Suppressor macrophage treated with lipopolysaccharide for 4 hours (primary cell): ENCODE data around the gene EEF2K.
A peak's percentile ranks its signal among the peaks of the same experiment; 100 is the strongest.
"Not testable (repeated sequence)": the region's sequence is repeated elsewhere in the genome, so short reads cannot be mapped to it uniquely, and the experiment has no call there.

Source experiments
- DNase-seq: peaks from one replicate; pipeline ENCODE4 v3.0.0-alpha.2; 2020

The EEF2K gene

DNA sequence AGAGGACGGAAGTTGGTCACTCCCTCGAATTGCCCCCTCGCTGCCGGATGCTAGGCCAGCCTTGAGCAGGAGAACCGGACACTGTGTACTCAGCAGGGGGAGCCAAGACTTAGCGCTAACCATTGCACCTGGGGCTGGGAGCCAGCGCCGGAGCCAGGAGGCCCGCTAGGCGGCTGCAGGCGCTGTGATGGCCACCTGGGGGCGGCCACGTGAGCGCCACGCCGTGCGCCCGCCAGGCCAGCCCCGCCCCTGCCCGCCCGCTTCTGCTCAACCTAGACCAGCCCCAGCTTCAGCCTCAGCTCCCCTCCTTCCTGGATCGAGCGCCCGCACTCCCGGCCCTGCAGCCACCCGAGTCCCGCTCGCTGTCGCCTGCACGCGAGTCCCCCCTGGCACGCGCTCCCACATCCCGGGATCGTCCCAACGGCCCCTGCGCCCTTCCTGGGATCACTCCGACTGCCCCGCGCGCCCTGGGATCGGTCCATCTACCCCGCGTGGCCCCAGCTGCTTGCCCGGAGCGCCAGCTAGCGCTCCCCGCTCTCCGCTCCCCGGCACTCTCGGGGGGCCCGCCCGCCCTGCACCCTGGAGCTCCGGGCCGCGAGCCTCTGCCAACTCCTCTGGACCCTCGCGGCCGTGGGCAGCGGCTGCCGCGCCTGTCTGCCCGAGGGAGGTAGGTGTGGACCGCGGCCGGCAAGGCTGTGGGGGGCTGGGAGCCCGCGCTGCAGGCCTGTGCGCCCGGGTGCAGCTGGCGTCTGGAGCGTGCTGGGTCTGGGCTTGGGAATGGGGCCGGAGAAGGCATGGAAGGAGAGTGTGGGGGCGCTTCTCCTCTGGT, at the start of gene EEF2K:
TSS of gene EEF2K (plus strand) at position 266 of the 829 bp plus-strand sequence. CDS start 19,452 bp downstream, outside the sequence.
- DNase-seq = peak; percentile 90

DNA sequence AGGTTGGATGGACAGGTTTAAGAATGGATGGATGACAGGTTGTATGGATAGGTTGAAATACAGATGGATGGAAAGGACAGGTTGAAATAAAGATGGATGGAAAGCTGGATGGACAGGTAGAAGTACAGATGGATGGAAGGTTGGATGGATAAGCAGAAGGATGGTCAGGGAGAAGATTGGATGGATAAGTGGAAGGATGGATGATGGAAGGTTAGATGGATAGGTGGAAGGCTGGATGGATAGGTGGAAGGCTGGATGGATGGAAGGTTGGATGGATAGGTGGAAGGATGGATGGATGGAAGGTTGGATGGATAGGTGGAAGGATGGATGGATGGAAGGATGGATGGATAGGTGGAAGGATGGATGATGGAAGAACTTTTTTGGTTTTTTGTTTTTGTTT, 44.7 kb upstream of the EEF2K start:
- DNase-seq = no peak

DNA sequence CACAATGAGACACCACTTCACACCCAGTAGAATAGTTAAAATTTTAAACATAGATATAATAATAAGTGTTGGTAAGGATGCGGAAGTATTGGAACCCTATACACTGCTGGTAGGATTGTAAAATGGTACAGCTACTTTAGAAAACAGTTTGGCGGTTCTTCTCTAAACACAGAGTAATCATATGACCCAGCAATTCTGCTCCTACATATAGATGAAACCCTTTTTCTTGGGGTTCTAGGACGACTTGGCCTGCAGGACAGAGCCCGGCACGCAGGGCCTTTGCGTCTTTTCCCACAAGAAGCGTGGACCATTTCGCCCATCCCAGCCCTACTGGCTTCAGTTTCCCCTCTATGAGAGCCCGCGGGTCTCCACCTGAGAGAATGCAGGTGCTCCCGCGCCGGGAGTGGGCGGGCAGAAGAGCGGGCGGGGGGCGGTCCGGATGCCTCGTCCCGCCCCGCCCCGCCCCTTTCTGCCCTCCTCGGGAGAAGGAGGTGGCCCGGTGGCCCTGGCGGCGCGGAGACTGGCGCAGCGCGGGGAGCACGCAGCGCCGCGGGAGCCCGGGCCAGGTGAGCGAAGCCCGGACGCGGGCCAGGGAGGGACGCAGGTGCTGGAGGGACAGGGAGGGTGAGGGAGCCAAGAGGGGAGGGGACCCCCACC, 44.0 kb upstream of the EEF2K start, which contains the start of gene SDR42E2:
TSS of gene SDR42E2 (plus strand) at position 508 of the 657 bp plus-strand sequence. CDS start 3,077 bp downstream, outside the sequence.
- no peak for DNase-seq

DNA sequence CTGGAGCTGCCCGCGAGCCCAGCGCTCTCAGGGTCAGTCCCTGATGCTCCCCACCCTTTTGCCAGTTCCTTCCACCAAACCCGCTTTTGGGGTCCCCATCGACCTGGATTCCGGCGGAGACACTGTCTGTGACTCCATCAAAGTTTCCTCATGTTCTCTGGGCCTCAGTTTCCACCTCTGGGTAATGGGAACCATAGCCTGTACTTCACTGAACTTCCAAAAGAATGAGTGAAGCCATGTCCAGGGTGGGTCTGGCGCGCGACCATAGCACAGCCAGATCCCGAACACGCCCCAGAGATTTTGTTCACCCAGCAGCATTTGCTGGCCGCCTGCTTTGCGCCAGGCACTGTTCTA, 43.4 kb upstream of the EEF2K start:
- DNase-seq = no peak

DNA sequence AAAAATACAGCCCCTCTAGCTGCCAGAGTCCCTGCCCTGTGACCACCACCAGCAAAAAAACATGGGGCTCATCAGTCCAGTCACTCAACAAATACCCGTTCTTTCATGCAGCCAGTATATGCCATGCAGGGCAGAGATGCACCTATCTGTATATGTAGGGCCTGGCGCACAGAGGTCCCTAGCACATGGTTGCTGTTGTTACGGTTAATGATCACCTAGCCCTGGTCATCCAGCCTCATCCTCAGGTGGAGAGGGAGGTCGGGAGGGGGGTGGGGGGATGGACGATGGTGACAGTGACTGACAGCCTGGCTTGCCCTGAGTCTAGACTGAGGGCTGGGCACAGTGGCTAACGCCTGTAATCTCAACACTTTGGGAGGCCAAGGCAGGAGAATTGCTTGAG, 42.3 kb upstream of the EEF2K start:
- no peak for DNase-seq

DNA sequence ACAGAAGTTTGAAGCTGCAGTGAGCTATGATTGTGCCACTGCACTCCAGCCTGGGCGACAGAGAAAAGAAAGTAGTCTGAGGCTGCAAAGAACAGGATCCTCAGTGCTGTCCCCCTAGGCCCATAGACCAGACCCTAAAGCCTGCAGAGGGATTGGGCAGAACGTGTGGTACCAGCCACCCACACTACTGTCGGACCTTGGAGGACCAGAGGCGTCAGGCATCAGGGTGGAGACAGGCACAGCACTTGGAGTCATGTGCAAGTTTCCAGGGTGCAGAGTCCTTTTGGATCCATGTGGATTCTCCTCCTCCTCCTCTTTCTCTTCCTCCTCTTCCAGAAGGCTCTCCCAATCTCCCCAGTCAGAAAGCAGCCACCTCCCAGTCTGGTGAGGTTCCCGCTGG, 41.6 kb upstream of the EEF2K start:
- no peak for DNase-seq

DNA sequence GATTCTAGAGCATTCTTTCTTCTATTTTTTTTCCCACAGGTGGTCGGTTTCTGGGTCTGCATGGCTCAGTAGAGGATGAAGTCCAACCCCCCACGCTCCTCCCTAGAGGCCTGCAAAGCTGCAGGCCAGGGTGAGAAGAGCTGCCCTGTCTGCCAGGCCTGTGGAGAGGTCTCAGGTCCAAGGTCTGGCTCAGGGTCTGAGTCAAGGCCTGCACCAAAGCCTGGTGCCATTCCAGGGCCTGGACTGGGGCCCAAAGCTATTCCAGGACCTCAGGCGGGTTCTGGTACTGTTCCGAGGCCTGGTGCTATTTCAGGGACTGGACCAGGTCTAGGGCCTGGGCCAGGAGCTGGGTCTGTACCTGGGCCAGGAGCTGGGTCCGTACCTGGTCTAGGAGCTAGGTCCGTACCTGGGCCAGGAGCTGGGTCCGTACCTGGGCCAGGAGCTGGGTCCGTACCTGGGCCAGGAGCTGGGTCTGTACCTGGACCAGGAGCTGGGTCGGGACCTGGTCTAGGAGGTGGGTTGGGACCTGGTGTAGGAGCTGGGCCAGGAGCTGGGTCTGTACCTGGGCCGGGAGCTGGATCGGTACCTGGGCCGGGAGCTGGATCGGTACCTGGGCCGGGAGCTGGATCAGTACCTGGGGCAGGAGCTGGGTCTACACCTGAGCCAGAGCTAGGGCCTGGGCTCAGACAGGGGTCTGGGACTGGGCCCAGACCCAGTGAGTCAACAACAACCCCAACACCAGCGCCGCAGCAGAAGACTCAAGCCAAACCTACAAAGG, 40.4 kb upstream of the EEF2K start:
- no peak for DNase-seq

DNA sequence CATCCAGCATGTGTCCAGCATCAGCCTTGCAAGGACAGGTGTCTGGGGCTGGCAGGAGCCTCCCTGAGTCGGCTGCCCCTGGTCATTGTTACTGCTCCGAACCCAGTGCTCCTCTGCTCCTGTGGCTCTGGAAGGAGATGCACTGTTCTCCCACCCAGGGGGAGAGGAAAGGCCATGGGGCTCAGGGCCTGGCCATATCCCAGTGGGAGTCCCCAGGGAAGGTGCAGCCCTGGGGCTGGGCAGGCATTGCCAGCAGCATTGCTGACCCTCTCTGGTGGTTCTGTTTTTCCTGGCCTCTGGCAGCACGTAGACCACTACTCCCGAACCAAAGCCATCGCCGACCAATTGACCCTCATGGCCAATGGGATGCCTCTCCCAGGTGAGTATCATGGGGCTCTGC, 34.1 kb upstream of the EEF2K start:
- DNase-seq = no peak

DNA sequence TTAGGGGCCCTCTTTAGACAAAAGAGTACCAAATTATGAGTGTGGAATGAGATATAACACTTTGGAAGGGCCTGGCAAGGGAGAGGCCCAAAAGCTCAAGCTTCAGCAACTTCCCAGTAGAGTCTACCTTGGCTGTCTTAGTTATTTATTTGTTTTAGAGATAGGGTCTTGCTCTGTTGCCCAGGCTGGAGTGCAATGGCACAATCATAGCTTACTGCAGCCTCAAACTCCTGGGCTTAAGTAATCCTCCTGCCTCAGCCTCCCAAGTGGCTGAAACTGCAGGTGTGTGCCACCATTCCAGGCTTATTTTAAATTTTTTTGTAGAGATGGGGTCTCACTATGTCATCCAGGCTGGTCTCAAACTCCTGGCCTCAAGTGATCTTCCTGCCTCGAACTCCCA, 33.4 kb upstream of the EEF2K start:
- DNase-seq = not testable (repeated sequence)

DNA sequence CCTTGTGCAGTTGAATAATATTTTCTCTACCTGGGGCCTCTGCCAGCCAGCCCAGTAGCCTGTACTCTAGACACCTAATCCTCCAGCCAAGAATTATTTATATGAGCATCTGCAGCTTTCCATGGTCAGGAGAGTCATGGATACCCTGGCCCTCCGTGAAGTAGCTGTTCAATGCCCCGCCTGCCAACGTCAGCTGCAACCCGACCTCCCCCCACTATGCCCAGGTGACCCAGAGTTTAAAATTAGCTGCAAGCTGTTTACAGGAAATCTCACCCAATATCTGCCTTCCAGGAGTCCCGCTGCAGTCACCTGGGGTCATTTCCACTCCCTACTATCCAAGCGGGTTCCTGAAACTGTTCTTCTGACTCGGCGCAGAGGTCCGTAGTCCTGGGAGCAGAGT, 31.4 kb upstream of the EEF2K start:
- DNase-seq = no peak

DNA sequence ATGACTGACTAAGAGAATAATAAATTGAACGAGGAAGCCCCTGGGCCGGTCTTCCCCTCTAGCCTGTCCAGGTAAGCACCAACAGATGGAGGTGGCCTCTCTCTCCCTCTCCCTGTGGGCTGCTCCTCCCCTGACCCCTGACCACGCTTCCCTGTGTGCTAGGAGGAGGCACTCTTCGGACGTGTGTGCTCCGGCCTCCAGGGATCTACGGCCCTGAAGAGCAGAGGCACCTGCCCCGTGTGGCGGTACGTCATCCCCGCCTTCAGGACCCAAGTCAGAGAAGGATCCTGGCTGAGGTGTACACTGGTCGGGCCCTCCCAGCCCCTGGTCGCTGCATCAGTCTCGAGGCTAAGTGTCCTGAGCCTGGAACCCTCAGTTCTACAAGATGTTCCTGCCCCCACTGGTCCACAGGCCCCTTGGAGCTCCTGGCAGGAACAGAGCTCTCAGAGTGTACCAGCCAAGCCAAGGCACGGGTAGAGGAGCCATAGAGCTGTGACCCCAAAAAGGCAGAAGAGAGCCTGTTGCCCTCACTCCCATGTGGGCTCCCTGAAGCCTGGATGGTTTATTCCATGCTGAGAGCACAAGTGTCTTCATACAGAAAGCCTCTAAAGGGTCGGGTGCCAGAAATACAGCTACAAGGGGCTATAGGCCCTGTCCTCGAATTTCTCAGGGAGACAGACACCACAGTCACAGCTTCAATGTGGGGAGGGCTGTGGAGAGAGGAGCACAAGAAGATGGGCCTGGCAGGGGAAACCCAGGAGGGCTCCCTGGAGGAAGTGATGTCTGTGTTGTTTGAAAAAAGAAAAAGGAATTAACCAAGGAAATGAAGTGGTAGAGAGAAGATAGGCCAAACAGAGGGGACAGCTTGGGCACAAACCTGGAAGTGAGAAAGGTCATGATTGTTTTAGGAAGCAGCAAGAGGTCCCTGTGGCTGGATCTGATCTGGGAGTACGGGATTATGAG, 27.8 kb upstream of the EEF2K start:
- no peak for DNase-seq

DNA sequence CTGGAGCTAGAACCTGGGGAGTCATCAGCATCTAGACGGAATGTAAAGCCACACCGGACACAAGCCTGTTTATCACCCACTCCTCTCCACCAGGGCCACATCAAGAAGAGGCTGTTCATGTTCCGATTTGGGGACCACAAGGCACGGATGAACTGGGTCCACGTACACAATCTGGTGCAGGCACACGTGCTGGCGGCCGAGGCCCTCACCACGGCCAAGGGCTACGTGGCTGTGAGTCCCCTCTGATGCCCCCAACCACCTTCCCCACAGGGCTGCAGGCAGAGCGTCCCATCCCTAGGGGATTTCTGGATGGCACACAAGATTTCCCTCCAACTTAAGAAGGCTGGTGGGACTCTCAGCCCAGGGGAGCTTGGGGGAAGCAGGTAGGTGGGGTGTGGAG, 24.7 kb upstream of the EEF2K start:
- DNase-seq = no peak

DNA sequence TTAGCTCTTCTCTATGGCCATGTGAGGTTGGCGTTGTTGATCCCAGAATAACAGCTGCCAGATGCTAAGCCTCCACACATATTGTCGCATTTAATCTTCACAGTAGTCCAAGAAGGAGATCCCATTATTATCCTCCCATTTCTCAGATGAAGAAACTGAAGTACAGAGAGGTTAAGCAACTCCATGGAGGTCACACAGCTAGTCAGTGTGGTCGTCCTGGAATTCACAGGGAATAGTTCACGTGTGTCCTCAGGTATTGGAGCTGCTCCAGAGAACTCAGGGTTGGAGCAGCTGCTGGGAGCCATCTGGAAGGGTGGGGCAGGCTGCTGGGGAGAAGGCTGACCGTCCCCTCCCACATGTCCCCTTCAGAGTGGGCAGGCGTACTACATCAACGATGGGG, 24.2 kb upstream of the EEF2K start:
- no peak for DNase-seq

DNA sequence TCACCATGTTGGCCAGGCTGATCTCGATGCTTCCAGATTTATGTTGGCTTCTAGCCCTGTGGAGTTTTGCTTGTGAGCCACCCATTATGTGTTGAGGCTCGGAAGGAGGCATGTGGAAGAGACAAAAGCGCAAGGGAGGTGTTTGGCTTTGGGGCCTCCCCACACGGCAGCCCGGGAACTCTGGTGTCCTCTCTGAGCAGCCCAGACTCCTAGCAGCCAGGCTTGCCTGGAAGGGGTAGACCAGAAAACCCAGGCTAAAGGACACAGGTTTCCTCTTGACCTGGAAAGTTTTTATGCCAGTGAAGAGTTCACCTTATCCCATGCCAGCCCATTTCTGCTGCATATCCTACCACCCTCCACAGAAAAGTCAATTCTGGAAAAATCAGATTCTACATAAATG, 22.7 kb upstream of the EEF2K start:
- DNase-seq = no peak

DNA sequence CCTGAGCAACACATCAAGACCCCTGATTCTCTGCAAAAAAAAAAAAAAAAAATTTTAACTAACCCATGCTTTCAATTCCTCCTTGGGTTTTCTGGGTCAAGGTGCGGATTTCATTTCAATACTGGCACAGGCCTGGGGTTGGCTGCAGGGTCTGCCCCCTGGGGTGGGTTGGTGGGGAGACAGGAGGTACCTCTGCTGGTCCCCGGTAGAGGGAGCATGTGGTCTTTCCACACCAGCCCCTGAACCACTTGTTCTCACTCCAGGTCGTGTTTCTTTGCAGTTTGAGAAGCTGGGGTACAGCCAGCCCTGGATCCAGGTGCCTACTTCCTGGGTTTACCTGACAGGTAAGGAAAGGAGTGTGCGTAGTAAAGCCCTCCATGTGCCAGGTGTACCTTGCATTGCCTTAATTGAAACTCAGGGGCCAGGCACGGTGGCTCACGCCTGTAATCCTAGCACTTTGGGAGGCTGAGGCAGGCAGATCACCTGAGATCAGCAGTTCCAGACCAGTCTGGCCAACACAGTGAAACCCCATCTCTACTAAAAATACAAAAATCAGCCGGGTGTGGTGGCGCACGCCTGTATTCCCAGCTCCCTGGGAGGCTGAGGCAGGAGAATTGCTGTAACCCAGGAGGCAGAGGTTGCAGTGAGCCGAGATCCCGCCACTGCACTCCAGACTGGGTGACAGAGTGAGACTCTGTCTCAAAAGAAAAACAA, 22.0 kb upstream of the EEF2K start:
- no peak for DNase-seq

DNA sequence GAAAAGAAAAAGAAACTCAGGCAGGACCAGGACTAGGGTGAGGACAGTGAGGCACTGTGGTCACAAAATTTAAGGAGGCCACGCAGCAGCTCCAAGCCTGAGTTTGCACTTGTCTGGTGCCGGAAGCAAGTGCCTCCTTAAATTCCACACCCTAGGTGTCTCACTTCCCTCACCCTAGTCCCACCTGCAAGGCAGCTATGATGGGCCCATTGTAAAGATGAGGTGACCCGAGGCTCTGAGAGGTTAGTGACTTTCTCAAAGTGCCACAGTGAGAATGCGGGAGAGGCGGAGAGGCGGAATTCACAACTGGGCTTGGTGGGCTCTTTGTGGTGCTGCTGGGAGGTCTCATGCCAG, 21.5 kb upstream of the EEF2K start:
- DNase-seq = no peak

DNA sequence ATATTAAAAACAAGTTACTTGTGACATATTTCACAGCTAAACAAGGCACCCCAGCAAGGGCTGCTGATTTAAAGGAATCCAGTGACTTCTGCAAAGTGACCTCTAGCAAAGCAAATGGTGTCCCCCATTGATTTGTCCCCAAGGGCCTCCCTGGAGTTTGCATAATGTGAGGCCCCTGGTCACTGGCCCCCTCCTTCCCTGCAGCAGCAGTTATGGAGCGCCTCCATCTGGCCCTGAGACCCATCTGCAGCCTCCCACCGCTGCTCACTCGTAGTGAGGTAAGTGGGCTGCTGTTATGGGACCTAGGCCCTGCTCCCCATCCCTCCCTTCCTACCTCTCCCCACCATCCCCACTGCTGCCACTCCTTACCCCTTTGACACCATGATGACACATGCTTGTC, 19.6 kb upstream of the EEF2K start:
- DNase-seq = no peak

DNA sequence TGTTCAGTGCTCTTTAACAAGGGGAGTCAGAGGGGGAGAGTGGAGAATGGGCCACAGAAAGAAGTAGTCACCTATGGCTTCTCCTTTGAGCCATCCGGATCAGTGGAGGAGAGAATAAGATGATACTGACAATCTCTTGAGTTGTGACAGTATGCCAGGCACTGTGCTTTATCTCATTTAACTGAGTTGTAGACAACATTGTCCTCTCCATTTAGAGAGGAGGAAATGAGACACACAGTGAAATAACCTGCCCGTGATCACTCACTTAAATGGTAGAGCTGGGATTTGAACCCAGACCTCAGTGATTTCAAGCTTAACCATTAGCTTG, 17.8 kb upstream of the EEF2K start:
- no peak for DNase-seq

DNA sequence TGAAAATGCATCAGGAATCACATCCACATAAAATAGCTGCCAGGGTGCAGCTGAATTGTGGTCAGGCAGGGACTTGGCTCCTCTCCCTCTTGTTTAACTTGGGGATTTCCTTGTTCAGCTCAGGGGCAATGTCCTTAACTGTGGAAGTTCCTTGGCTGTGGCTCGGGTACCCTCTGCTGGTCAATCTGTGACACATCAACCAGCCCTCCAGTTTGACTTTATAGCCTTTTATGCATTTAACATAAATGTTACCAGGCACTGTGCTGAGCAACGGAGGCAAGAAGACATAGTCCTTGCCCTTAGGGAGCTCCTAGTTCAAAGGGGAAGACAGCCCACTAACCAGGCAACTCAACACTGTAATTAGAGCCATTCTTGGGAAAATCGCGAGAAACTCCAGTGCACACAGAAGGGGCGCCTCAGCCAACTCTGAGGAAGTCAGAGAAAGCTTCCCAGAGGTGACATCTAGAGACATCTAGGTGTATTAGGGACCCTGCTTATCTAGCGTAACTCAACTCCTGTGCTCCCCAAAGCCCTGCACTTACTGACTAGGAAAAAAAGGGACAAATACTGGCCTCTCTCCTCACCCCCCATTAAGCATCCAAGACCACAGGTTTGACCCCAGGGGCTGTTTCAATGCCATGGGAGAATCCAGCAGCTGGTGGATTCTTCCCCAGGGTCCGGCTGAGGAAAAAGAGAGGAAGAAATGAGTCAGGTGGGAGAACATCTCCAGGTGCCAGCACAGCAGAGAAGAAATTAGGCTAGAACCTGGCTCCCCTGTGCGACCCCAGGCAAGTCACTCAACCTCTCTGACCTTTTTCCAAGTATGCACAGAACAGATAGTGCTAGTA, 17.3 kb upstream of the EEF2K start:
- peak; percentile 88 for DNase-seq

DNA sequence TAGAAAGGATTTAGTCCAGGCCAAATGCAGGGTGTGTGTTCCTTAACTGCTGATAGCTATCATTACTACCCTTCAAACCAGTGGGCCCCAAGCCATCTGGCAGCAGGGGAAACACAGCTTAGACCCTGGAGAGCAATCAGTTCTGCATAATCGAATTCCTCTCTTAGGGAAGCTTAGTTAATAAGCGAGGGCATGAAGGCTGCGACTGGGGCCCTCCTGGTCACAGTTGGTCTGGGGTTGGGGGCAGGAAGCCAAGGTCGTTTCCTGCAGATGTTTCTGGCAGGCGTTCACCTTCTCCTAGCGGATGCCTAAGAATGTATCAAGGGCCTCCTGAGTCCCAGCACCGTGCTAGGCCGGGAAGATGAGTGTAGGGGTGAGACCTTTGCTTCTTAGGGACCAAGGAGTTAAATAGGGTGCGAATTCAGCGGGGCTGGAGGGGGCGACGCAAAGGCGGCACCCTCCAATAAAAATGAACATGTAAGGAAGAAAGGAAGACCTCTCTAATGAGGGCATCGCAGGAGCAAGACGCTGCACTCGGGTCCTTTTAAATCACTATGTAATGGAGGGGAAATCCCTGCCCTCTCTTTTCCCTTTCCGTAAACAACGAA, 16.5 kb upstream of the EEF2K start:
- no peak for DNase-seq
